Smooth muscle cell (in vitro differentiated cells): ENCODE results near the gene CYBRD1. TPM values are rescaled to one million over a fixed set of nuclear protein-coding genes. Genes with fewer than 3 reads are reported as not detected.

ENCODE experiments used
- DNase-seq: peaks from one replicate; lab custom pipeline; 2025; ENCODE audit not compliant: unreplicated experiment; lab: John Stamatoyannopoulos, UW
- H2AFZ ChIP-seq: fragments of 200-600 bp; sonication (generic); 2 replicates; pipeline ENCODE4 v1.6.0; 2016; ENCODE audit warnings: antibody characterized with exemption, low read depth, mild to moderate bottlenecking
- H3F3A ChIP-seq: fragments of 200-600 bp; sonication (generic); 2 replicates; pipeline ENCODE4 v1.6.0; 2017; ENCODE audit warnings: antibody characterized with exemption, low read depth
- H3K27ac ChIP-seq: fragments of 200-600 bp; sonication (generic); 2 replicates; pipeline ENCODE4 v1.5.1; 2016; ENCODE audit warnings: low read depth, mild to moderate bottlenecking
- H3K27me3 ChIP-seq: fragments of 200-600 bp; sonication (generic); 2 replicates; pipeline ENCODE4 v1.6.1; 2016; ENCODE audit warnings: low read depth, mild to moderate bottlenecking
- H3K36me3 ChIP-seq: fragments of 200-600 bp; sonication (generic); 2 replicates; pipeline ENCODE4 v1.5.1; 2016; ENCODE audit warnings: low read depth
- H3K4me1 ChIP-seq: fragments of 200-600 bp; sonication (generic); 2 replicates; pipeline ENCODE4 v1.5.1; 2016; ENCODE audit warnings: low read depth
- H3K4me2 ChIP-seq: fragments of 200-600 bp; sonication (generic); 2 replicates; pipeline ENCODE4 v1.6.0; 2016; ENCODE audit warnings: mild to moderate bottlenecking
- H3K4me3 ChIP-seq: fragments of 200-600 bp; sonication (generic); 2 replicates; pipeline ENCODE4 v1.5.1; 2016; ENCODE audit warnings: mild to moderate bottlenecking
- H3K79me2 ChIP-seq: fragments of 200-600 bp; sonication (generic); 2 replicates; pipeline ENCODE4 v1.6.0; 2016; ENCODE audit warnings: low read depth, mild to moderate bottlenecking
- H3K9ac ChIP-seq: fragments of 200-600 bp; sonication (generic); 2 replicates; pipeline ENCODE4 v1.6.0; 2016; ENCODE audit warnings: low read depth
- H3K9me3 ChIP-seq: fragments of 200-600 bp; sonication (generic); replicated peaks from 2 replicates; pipeline ENCODE4 v1.5.1; 2016; ENCODE audit warnings: low read depth
- H4K20me1 ChIP-seq: fragments of 200-600 bp; sonication (generic); 2 replicates; pipeline ENCODE4 v1.6.0; 2016; ENCODE audit warnings: low read depth
- WGBS: methylation state at CpG from one replicate; pipeline ENCODE4 v1.1.7; 2016; ENCODE audit warnings: low lambda C conversion rate; 5-methylcytosine and 5-hydroxymethylcytosine counted together
- polyA plus RNA-seq: library from polyadenylated mRNA; unstranded; fragments of >200 nt; fragmentation: Nextera tagmentation; extraction: Ambion mirVana; gene quantifications from 2 replicates; pipeline ENCODE4 v1.2.1, GENCODE V29; 2016
- total RNA-seq: library from RNA; depleted of rRNA; stranded (reverse); fragments of >200 nt; gene quantifications from 2 replicates; pipeline ENCODE4 v1.2.3, GENCODE V29; 2014
- TF ChIP-seq, protein P1 (sequence below): fragments of 200-600 bp; sonication (generic); IDR thresholded peaks from 2 replicates; pipeline ENCODE4 v1.5.1; 2017; ENCODE audit warnings: borderline replicate concordance, mild to moderate bottlenecking, antibody characterized with exemption; ENCODE audit not compliant: insufficient read depth, poor library complexity, severe bottlenecking

Gene CYBRD1
- total and polyA plus RNA-seq, 2 experiments from 2014 or later = 41.3 to 61.5 TPM

DNA sequence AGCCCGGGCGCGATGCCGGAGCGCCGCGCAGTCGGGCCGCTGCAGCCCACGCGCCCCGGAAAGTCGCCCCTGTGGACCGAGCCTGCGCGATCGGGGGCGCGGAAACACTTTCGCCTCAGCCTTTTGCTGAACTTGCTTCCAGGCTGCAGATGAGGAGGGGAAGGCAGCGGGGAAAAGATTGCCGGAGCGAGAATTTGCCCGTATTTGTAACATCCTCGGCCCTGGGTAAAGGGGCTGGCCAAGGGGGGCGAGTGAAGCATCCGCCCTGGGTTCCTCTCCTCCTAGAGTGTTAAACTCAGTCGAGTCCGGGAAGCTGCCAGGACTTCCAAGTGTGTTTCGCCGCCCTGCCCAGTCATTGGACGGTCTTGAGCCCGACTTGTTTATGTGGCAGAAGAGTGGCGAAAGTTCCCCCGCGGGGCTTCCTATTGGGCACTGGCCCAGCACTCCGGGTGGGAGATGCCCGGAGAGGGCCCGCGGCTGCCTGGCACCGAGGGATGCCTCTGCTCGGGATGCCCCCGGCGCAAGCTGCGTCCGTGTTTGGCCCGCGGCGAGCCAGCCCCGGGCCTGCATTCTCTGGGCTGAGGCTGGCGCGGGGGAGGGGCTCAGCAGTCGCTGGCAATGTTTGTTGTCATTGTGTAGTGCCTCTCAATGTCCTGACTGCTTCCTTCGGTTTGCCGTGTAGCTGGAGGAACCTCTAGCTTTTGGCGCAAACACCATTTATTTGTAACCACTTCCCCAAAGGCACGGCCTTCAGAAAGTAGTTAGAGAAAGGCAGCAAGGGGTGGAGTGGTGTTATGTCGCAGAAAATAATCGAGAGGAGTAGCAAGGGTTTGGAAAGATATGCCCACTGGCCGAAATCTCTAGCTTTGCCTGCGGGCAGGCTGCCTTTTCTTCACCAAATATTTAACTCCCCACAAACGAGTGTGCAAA, 1.1 kb downstream of the CYBRD1 start:
- Histone ChIP-seq H3K4me1 (no peaks in the 10 kb centered on the region), H3K9ac (peak overlapping the region; percentile 76), H3K4me3 (peak overlapping the region; percentile 88), H4K20me1 (peaks cover 5% of the 10 kb centered on the region), H3K79me2 (peaks cover 22% of the 10 kb centered on the region), H3F3A (no peaks in the 10 kb centered on the region), H3K4me2 (peak overlapping the region; percentile 99), H3K27ac (peak overlapping the region; percentile 66), H3K36me3 (no peaks in the 10 kb centered on the region), H2AFZ (peak overlapping the region; percentile 92), H3K9me3 (no peaks in the 10 kb centered on the region), H3K27me3 (no peaks in the 10 kb centered on the region)
- 1% methylated on average over 59 of the region's 62 CpGs for WGBS
- peak; percentile 66 for DNase-seq
- TF ChIP-seq, protein P1, sequence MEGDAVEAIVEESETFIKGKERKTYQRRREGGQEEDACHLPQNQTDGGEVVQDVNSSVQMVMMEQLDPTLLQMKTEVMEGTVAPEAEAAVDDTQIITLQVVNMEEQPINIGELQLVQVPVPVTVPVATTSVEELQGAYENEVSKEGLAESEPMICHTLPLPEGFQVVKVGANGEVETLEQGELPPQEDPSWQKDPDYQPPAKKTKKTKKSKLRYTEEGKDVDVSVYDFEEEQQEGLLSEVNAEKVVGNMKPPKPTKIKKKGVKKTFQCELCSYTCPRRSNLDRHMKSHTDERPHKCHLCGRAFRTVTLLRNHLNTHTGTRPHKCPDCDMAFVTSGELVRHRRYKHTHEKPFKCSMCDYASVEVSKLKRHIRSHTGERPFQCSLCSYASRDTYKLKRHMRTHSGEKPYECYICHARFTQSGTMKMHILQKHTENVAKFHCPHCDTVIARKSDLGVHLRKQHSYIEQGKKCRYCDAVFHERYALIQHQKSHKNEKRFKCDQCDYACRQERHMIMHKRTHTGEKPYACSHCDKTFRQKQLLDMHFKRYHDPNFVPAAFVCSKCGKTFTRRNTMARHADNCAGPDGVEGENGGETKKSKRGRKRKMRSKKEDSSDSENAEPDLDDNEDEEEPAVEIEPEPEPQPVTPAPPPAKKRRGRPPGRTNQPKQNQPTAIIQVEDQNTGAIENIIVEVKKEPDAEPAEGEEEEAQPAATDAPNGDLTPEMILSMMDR = no peak

DNA sequence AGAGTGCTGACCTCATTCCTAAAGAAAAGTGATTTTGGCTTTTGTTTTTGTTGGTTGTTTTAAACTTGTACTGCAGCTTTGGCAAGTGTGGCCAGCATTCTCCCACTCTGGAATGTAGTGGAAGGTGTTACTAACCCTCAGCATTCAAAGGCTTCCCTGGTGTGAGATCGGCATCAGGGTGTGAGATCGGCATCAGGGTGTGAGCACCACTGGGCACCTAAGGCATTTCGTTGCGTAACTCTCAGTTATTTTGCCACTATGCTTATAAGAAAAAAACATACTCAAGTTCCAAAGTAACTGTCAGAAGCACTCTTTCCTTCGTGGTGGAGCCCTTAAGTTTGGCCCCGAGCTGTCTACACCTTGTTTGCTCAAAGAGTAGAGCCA, 1.7 kb downstream of the CYBRD1 start:
- DNase-seq = no peak
- Histone ChIP-seq H3K9me3 (no peaks in the 10 kb centered on the region), H3K27ac (peak overlapping the region; percentile 66), H2AFZ (peak overlapping the region; percentile 92), H3K79me2 (peaks cover 22% of the 10 kb centered on the region), H3K36me3 (no peaks in the 10 kb centered on the region), H4K20me1 (peaks cover 5% of the 10 kb centered on the region), H3F3A (no peaks in the 10 kb centered on the region), H3K9ac (no peak overlapping the region), H3K27me3 (no peaks in the 10 kb centered on the region), H3K4me3 (peak overlapping the region; percentile 88), H3K4me2 (peak overlapping the region; percentile 99), H3K4me1 (no peaks in the 10 kb centered on the region)
- TF ChIP-seq, protein P1 = no peak
- 29% methylated on average over 6 of the region's 6 CpGs for WGBS

DNA sequence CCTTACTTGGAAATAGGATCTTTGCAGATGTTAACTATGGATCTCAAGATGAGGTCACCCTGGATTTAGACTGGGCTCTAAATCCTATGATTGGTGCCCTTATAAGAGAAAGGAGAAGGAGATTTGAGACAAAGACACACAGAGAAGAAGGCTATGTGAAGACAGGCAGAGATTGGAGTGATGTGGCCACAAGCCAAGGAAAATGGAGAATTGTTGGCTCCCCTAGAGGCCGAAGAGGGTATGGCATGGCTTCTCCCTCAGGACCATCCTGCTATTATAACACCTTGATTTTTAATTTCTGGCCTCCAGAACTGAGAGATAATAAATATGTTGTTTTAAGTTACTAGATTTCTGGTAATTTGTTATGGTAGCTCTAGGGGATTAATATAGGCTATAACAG, 7.6 kb downstream of the CYBRD1 start:
- TF ChIP-seq, protein P1 = peak; percentile 47
- Histone ChIP-seq H3F3A (peaks cover 12% of the 10 kb centered on the region), H2AFZ (no peak overlapping the region), H3K9ac (no peak overlapping the region), H3K4me1 (peaks cover 5% of the 10 kb centered on the region), H3K27ac (no peak overlapping the region), H3K79me2 (peaks cover 17% of the 10 kb centered on the region), H3K9me3 (no peaks in the 10 kb centered on the region), H3K36me3 (no peaks in the 10 kb centered on the region), H3K4me2 (no peak overlapping the region), H3K4me3 (no peak overlapping the region), H4K20me1 (peaks cover 19% of the 10 kb centered on the region), H3K27me3 (no peaks in the 10 kb centered on the region)
- DNase-seq = no peak
- 100% methylated on average over 1 of the region's 1 CpG for WGBS
